Activated naive CD4-positive, alpha-beta T cell treated with anti-CD3 and anti-CD28 coated beads for 36 hours (primary cell): Measurements from ENCODE around the gene CD44. TPM values are rescaled to one million over a fixed set of nuclear protein-coding genes. Genes with fewer than 3 reads are reported as not detected.

Experiments
- CTCF ChIA-PET: fragments of 350-600 bp; sonication (Branson Sonifier 250); formaldehyde crosslinking; loops from one replicate; lab custom pipeline; 2021; ENCODE audit warnings: antibody characterized with exemption; lab: Charles Lee
- DNase-seq: peaks from one replicate; pipeline ENCODE4 v3.0.0-alpha.2; 2020
- H3K27ac Mint-ChIP-seq: one replicate; pipeline ENCODE4 v1.8.0; 2021; ENCODE audit warnings: mild to moderate bottlenecking, mixed read lengths
- H3K27me3 Mint-ChIP-seq: one replicate; pipeline ENCODE4 v1.8.0; 2021; ENCODE audit warnings: low read depth, mixed read lengths
- H3K36me3 Mint-ChIP-seq: one replicate; pipeline ENCODE4 v1.8.0; 2021; ENCODE audit warnings: low read depth, mixed read lengths
- H3K4me1 Mint-ChIP-seq: one replicate; pipeline ENCODE4 v1.8.0; 2021; ENCODE audit warnings: low read depth, mixed read lengths
- H3K4me3 Mint-ChIP-seq: one replicate; pipeline ENCODE4 v1.8.0; 2021; ENCODE audit warnings: mild to moderate bottlenecking, moderate library complexity, mixed read lengths
- H3K9me3 Mint-ChIP-seq: one replicate; pipeline ENCODE4 v1.8.0; 2021; ENCODE audit warnings: mixed read lengths
- intact Hi-C: fragments of 100-400 bp; cut with micrococcal nuclease; formaldehyde crosslinking; loops from one replicate; pipeline ENCODE4 v1.15.1; 2023
- total RNA-seq, 2 experiments: library from RNA; stranded (reverse); gene quantifications; one replicate each; pipeline ENCODE4 v1.2.3, GENCODE V29; 2021

Gene CD44
- total RNA-seq, 2 experiments from 2014 or later: 389 to 405 TPM

GRCh38 chr11:35247428-35247827 lies 108.5 kb downstream of the CD44 start:
- peaks cover 62% of the 10 kb centered on the region for H3K4me1 Mint-ChIP-seq
- H3K9me3 Mint-ChIP-seq: peaks cover 7% of the 10 kb centered on the region
- peak; percentile 75 for DNase-seq
- CTCF ChIA-PET: interaction anchor here (1.0 to 2.6 kb wide), 4 partner anchors 8 to 330 kb away, joined by 3 to 15 read pairs (median 3); no protein-coding TSS in a partner anchor
- no peak overlapping the region for H3K4me3 Mint-ChIP-seq
- H3K27ac Mint-ChIP-seq: peak overlapping the region; percentile 69
- peaks cover 4% of the 10 kb centered on the region for H3K36me3 Mint-ChIP-seq
- intact Hi-C loops: loop anchor here (1.0 to 10.0 kb wide), 3 partner anchors 25 to 237 kb away; no protein-coding TSS in a partner anchor
- no peaks in the 10 kb centered on the region for H3K27me3 Mint-ChIP-seq

- DNase-seq: peak; percentile 48
- Mint-ChIP-seq H3K27ac (peak overlapping the region; percentile 69), H3K9me3 (peaks cover 7% of the 10 kb centered on the region), H3K27me3 (no peaks in the 10 kb centered on the region), H3K36me3 (peaks cover 4% of the 10 kb centered on the region), H3K4me1 (peaks cover 58% of the 10 kb centered on the region), H3K4me3 (no peak overlapping the region)
- CTCF ChIA-PET: interaction anchor here (1.0 to 2.6 kb wide), 3 partner anchors 9 to 331 kb away, joined by 3 to 15 read pairs (median 3); no protein-coding TSS in a partner anchor
- intact Hi-C loops: loop anchor here (1.0 to 10.0 kb wide), 3 partner anchors 24 to 237 kb away; no protein-coding TSS in a partner anchor
Observed at GRCh38 chr11:35247863-35248262, 108.9 kb downstream of the CD44 start.

GRCh38 chr11:35248558-35249323 lies 109.8 kb downstream of the CD44 start:
- Mint-ChIP-seq H3K4me3 (no peak overlapping the region), H3K27ac (no peak overlapping the region), H3K4me1 (peaks cover 49% of the 10 kb centered on the region), H3K36me3 (peaks cover 4% of the 10 kb centered on the region), H3K27me3 (no peaks in the 10 kb centered on the region), H3K9me3 (peaks cover 7% of the 10 kb centered on the region)
- CTCF ChIA-PET: interaction anchor here (0.6 to 1.7 kb wide), 2 partner anchors 100 to 143 kb away, joined by 4 read pairs; no protein-coding TSS in a partner anchor
- DNase-seq: no peak
- intact Hi-C loops: loop anchor here (10.0 kb wide), 2 partner anchors 86 to 236 kb away; no protein-coding TSS in a partner anchor

- peaks cover 4% of the 10 kb centered on the region for H3K36me3 Mint-ChIP-seq
- DNase-seq: no peak
- CTCF ChIA-PET: interaction anchor here (1.7 kb wide), 1 partner anchor 142 kb away, joined by 4 read pairs; no protein-coding TSS in a partner anchor
- peaks cover 7% of the 10 kb centered on the region for H3K9me3 Mint-ChIP-seq
- intact Hi-C loops: no loop called here
- peaks cover 37% of the 10 kb centered on the region for H3K4me1 Mint-ChIP-seq
- H3K27me3 Mint-ChIP-seq: no peaks in the 10 kb centered on the region
- no peak overlapping the region for H3K27ac Mint-ChIP-seq
- no peak overlapping the region for H3K4me3 Mint-ChIP-seq
Observed at GRCh38 chr11:35250192-35250591, 111.2 kb downstream of the CD44 start.

- H3K4me1 Mint-ChIP-seq: peaks cover 37% of the 10 kb centered on the region
- DNase-seq: no peak
- no peak overlapping the region for H3K27ac Mint-ChIP-seq
- H3K9me3 Mint-ChIP-seq: peaks cover 7% of the 10 kb centered on the region
- CTCF ChIA-PET: interaction anchor here (1.7 kb wide), 1 partner anchor 141 kb away, joined by 4 read pairs; no protein-coding TSS in a partner anchor
- H3K4me3 Mint-ChIP-seq: no peak overlapping the region
- intact Hi-C loops: no loop called here
- H3K36me3 Mint-ChIP-seq: peaks cover 4% of the 10 kb centered on the region
- H3K27me3 Mint-ChIP-seq: no peaks in the 10 kb centered on the region
Observed at GRCh38 chr11:35250621-35251020, 111.7 kb downstream of the CD44 start.

- CTCF ChIA-PET: interaction anchor here (0.6 kb wide), 1 partner anchor 354 kb away, joined by 3 read pairs; no protein-coding TSS in a partner anchor
- Mint-ChIP-seq H3K36me3 (no peaks in the 10 kb centered on the region), H3K27ac (no peak overlapping the region), H3K9me3 (peaks cover 7% of the 10 kb centered on the region), H3K27me3 (no peaks in the 10 kb centered on the region), H3K4me1 (peaks cover 29% of the 10 kb centered on the region), H3K4me3 (no peak overlapping the region)
- intact Hi-C loops: no loop called here
- DNase-seq: no peak
Observed at GRCh38 chr11:35253237-35253636, 114.3 kb downstream of the CD44 start.

- CTCF ChIA-PET: interaction anchor here (1.0 to 1.2 kb wide), 4 partner anchors 10 to 89 kb away, joined by 3 to 5 read pairs (median 4); no protein-coding TSS in a partner anchor
- intact Hi-C loops: no loop called here
- Mint-ChIP-seq H3K9me3 (no peaks in the 10 kb centered on the region), H3K4me1 (peaks cover 28% of the 10 kb centered on the region), H3K27me3 (no peaks in the 10 kb centered on the region), H3K36me3 (no peaks in the 10 kb centered on the region), H3K4me3 (no peak overlapping the region), H3K27ac (no peak overlapping the region)
- DNase-seq: no peak
Observed at GRCh38 chr11:35255514-35255913, 116.5 kb downstream of the CD44 start.

- CTCF ChIA-PET: interaction anchor here (0.6 to 1.2 kb wide), 4 partner anchors 11 to 402 kb away, joined by 3 to 5 read pairs (median 4); no protein-coding TSS in a partner anchor
- DNase-seq: no peak
- H3K27me3 Mint-ChIP-seq: no peaks in the 10 kb centered on the region
- no peaks in the 10 kb centered on the region for H3K36me3 Mint-ChIP-seq
- intact Hi-C loops: no loop called here
- H3K4me3 Mint-ChIP-seq: no peak overlapping the region
- no peaks in the 10 kb centered on the region for H3K9me3 Mint-ChIP-seq
- H3K27ac Mint-ChIP-seq: no peak overlapping the region
- H3K4me1 Mint-ChIP-seq: peaks cover 25% of the 10 kb centered on the region
Observed at GRCh38 chr11:35256296-35256695, 117.3 kb downstream of the CD44 start.

GRCh38 chr11:35257281-35257680 lies 118.3 kb downstream of the CD44 start:
- DNase-seq: no peak
- Mint-ChIP-seq H3K9me3 (no peaks in the 10 kb centered on the region), H3K36me3 (no peaks in the 10 kb centered on the region), H3K27me3 (no peaks in the 10 kb centered on the region), H3K4me3 (no peak overlapping the region), H3K27ac (no peak overlapping the region), H3K4me1 (peaks cover 23% of the 10 kb centered on the region)
- intact Hi-C loops: no loop called here
- CTCF ChIA-PET: no interaction called here

- no peak overlapping the region for H3K4me3 Mint-ChIP-seq
- intact Hi-C loops: no loop called here
- no peak for DNase-seq
- no peaks in the 10 kb centered on the region for H3K36me3 Mint-ChIP-seq
- no peak overlapping the region for H3K27ac Mint-ChIP-seq
- CTCF ChIA-PET: no interaction called here
- H3K27me3 Mint-ChIP-seq: no peaks in the 10 kb centered on the region
- peaks cover 23% of the 10 kb centered on the region for H3K4me1 Mint-ChIP-seq
- no peaks in the 10 kb centered on the region for H3K9me3 Mint-ChIP-seq
Observed at GRCh38 chr11:35259529-35259928, 120.6 kb downstream of the CD44 start.

GRCh38 chr11:35260342-35260985 lies 121.5 kb downstream of the CD44 start:
- peaks cover 19% of the 10 kb centered on the region for H3K4me1 Mint-ChIP-seq
- H3K36me3 Mint-ChIP-seq: no peaks in the 10 kb centered on the region
- no peak for DNase-seq
- intact Hi-C loops: no loop called here
- no peaks in the 10 kb centered on the region for H3K27me3 Mint-ChIP-seq
- CTCF ChIA-PET: interaction anchor here (1.0 to 1.3 kb wide), 2 partner anchors 23 to 45 kb away, joined by 3 to 4 read pairs; no protein-coding TSS in a partner anchor
- H3K27ac Mint-ChIP-seq: no peak overlapping the region
- no peak overlapping the region for H3K4me3 Mint-ChIP-seq
- no peaks in the 10 kb centered on the region for H3K9me3 Mint-ChIP-seq

- intact Hi-C loops: no loop called here
- Mint-ChIP-seq H3K27me3 (no peaks in the 10 kb centered on the region), H3K27ac (no peak overlapping the region), H3K9me3 (no peaks in the 10 kb centered on the region), H3K4me1 (peaks cover 17% of the 10 kb centered on the region), H3K4me3 (no peak overlapping the region), H3K36me3 (no peaks in the 10 kb centered on the region)
- CTCF ChIA-PET: interaction anchor here (1.0 to 1.3 kb wide), 2 partner anchors 23 to 44 kb away, joined by 3 to 4 read pairs; no protein-coding TSS in a partner anchor
- DNase-seq: no peak
Observed at GRCh38 chr11:35261197-35261596, 122.2 kb downstream of the CD44 start.
